Transverse colon (tissue), 3 donors: ENCODE data around the gene CCL3.

Experiments
- EP300 ChIP-seq: sonication (generic); formaldehyde crosslinking; IDR thresholded peaks from one replicate; pipeline ENCODE4 v1.6.1; 2017; ENCODE audit warnings: antibody characterized with exemption, low read depth
- TF ChIP-seq, protein P1 (sequence below), 5 experiments: fragments of 200-600 bp in 3 of 5; fragments of 450-650 bp in 2 of 5; sonication (generic) in 3 of 5; IDR thresholded peaks; 1 replicate in 2 of 5; 2 replicates in 3 of 5; pipeline ENCODE4 v1.5.1; 2016 to 2017; ENCODE audit warnings: antibody characterized with exemption in 5 of 5, inconsistent platforms in 3 of 5, mild to moderate bottlenecking in 2 of 5, moderate library complexity in 1 of 5

- TF ChIP-seq, protein P1, sequence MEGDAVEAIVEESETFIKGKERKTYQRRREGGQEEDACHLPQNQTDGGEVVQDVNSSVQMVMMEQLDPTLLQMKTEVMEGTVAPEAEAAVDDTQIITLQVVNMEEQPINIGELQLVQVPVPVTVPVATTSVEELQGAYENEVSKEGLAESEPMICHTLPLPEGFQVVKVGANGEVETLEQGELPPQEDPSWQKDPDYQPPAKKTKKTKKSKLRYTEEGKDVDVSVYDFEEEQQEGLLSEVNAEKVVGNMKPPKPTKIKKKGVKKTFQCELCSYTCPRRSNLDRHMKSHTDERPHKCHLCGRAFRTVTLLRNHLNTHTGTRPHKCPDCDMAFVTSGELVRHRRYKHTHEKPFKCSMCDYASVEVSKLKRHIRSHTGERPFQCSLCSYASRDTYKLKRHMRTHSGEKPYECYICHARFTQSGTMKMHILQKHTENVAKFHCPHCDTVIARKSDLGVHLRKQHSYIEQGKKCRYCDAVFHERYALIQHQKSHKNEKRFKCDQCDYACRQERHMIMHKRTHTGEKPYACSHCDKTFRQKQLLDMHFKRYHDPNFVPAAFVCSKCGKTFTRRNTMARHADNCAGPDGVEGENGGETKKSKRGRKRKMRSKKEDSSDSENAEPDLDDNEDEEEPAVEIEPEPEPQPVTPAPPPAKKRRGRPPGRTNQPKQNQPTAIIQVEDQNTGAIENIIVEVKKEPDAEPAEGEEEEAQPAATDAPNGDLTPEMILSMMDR (IDR thresholded peaks at IDR 0.05): no peak
- no peak for TF ChIP-seq EP300
Measured at GRCh38 chr17:36092230-36092629, 2.3 kb upstream of the CCL3 start.
